IPS-18c (cell line): Measurements from ENCODE around the gene CYB561A3.

Source experiments
- H3K4me3 ChIP-seq: 2 replicates; pipeline ENCODE4 v1.7.0; 2013; ENCODE audit warnings: low read depth, mild to moderate bottlenecking, low read length, moderate library complexity; ENCODE audit not compliant: insufficient read depth
- H3K9me3 ChIP-seq: one replicate; pipeline ENCODE4 v1.6.1; 2013; ENCODE audit warnings: mild to moderate bottlenecking, low read length, moderate library complexity; ENCODE audit not compliant: control insufficient read depth, insufficient read depth

CYB561A3 gene

GRCh38 chr11:61306221-61306620, 55.5 kb downstream of the CYB561A3 start:
- H3K4me3 ChIP-seq = no peak overlapping the region

GRCh38 chr11:61305417-61305816, 56.3 kb downstream of the CYB561A3 start:
- Histone ChIP-seq H3K9me3 (no peaks in the 10 kb centered on the region), H3K4me3 (no peak overlapping the region)

More at GRCh38 chr11:61306221-61306620, 55.5 kb downstream of the CYB561A3 start:
- no peaks in the 10 kb centered on the region for H3K9me3 ChIP-seq

DNA sequence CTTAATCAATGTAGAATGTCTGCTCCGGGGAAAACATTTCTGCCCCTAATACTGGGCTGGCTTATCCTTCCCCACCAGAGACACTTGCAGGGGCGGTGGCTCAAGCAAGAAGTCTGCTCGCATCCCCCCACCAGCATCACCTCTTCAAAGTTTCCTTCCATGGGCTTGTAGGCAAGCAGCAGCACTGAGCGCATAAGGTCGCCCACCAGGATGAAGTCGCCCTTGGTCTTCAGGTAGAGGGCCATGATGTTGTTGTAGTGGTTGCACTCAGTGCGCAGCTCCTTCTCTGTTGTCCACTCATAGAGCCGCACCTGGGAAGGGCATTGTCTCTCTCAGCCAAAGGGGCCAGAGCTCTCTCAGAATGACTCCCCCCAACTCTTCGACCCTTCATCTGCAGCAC, 58.0 kb downstream of the CYB561A3 start:
- no peak overlapping the region for H3K4me3 ChIP-seq
- H3K9me3 ChIP-seq = no peaks in the 10 kb centered on the region

DNA sequence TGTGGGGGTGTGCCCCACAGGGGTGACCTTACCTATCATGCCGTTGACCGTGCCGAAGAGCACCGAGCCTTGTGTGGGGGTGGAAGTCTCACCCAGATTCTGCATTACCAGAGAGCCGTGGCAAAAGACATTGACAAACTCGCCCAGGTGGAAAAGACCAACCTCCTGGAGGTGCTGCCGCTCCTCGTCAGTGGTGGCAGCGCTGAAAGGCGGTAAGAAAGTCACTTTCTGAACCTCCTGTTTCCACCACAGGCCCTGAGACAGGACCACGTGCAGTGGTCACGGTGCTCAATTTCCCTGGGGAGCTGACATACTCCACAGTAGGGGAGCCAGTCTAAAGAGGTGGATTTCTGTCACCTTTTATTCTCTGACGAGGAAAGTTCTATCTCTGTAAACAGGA, 59.1 kb downstream of the CYB561A3 start:
- Histone ChIP-seq H3K4me3 (no peak overlapping the region), H3K9me3 (no peaks in the 10 kb centered on the region)
